H9 (cell line): ENCODE data around the gene ACACA. TPM values are rescaled to one million over a fixed set of nuclear protein-coding genes. Genes with fewer than 3 reads are reported as not detected.

ENCODE experiments used
- DNase-seq: peaks from one replicate; pipeline ENCODE4 v3.0.0-alpha.2; 2017
- H2AFZ ChIP-seq: one replicate; pipeline ENCODE4 v1.6.1; 2013; ENCODE audit warnings: mild to moderate bottlenecking, low read length, control low read depth, moderate library complexity
- H2AK5ac ChIP-seq: 2 replicates; pipeline ENCODE4 v1.6.1; 2013; ENCODE audit warnings: low read length, control low read depth, mixed read lengths; ENCODE audit not compliant: insufficient read length
- H2BK120ac ChIP-seq: one replicate; pipeline ENCODE4 v1.6.1; 2013; ENCODE audit warnings: low read depth, mild to moderate bottlenecking, low read length, control low read depth, inconsistent platforms; ENCODE audit not compliant: poor library complexity, severe bottlenecking
- H2BK12ac ChIP-seq: 2 replicates; pipeline ENCODE4 v1.6.1; 2013; ENCODE audit warnings: low read length, control low read depth, mixed read lengths, low read depth; ENCODE audit not compliant: insufficient read length
- H2BK15ac ChIP-seq: 2 replicates; pipeline ENCODE4 v1.6.1; 2013; ENCODE audit warnings: low read depth, low read length, control low read depth
- H2BK20ac ChIP-seq: one replicate; pipeline ENCODE4 v1.6.1; 2013; ENCODE audit warnings: low read depth, mild to moderate bottlenecking, low read length, control low read depth, inconsistent platforms; ENCODE audit not compliant: poor library complexity, severe bottlenecking
- H2BK5ac ChIP-seq: 2 replicates; pipeline ENCODE4 v1.6.1; 2013; ENCODE audit warnings: low read length, control low read depth, mixed read lengths; ENCODE audit not compliant: insufficient read length
- H3K14ac ChIP-seq: 2 replicates; pipeline ENCODE4 v1.6.1; 2013; ENCODE audit warnings: low read length, control low read depth; ENCODE audit not compliant: insufficient read depth
- H3K18ac ChIP-seq: 2 replicates; pipeline ENCODE4 v1.6.1; 2013; ENCODE audit warnings: low read depth, mild to moderate bottlenecking, mixed read lengths, low read length, control low read depth; ENCODE audit not compliant: insufficient read length
- H3K23ac ChIP-seq: 2 replicates; pipeline ENCODE4 v1.6.1; 2013; ENCODE audit warnings: low read length, control low read depth, mixed read lengths, low read depth; ENCODE audit not compliant: insufficient read length
- H3K23me2 ChIP-seq: 2 replicates; pipeline ENCODE4 v1.6.1; 2013; ENCODE audit warnings: low read depth, mild to moderate bottlenecking, mixed read lengths, low read length, control low read depth; ENCODE audit not compliant: insufficient read length, poor library complexity, severe bottlenecking
- H3K27ac ChIP-seq: 2 replicates; pipeline ENCODE4 v1.5.1; 2013; ENCODE audit warnings: low read length, control low read depth, mixed read lengths, low read depth; ENCODE audit not compliant: insufficient read length
- H3K27me3 ChIP-seq: 2 replicates; pipeline ENCODE4 v1.6.1; 2013; ENCODE audit warnings: low read length, control low read depth, inconsistent platforms; ENCODE audit not compliant: insufficient read depth
- H3K4ac ChIP-seq: 2 replicates; pipeline ENCODE4 v1.6.1; 2013; ENCODE audit warnings: low read depth, mild to moderate bottlenecking, control low read depth, inconsistent platforms, low read length, moderate library complexity
- H3K4me1 ChIP-seq: 2 replicates; pipeline ENCODE4 v1.6.1; 2013; ENCODE audit warnings: low read length, control low read depth, inconsistent platforms; ENCODE audit not compliant: insufficient read depth
- H3K4me2 ChIP-seq: 2 replicates; pipeline ENCODE4 v1.6.1; 2013; ENCODE audit warnings: low read length, control low read depth, mixed read lengths; ENCODE audit not compliant: insufficient read length, insufficient read depth
- H3K56ac ChIP-seq: 2 replicates; pipeline ENCODE4 v1.6.1; 2013; ENCODE audit warnings: low read depth, mild to moderate bottlenecking, mixed read lengths, low read length, control low read depth; ENCODE audit not compliant: insufficient read length
- H3K79me1 ChIP-seq: 2 replicates; pipeline ENCODE4 v1.6.1; 2013; ENCODE audit warnings: low read depth, mild to moderate bottlenecking, moderate library complexity, low read length, control low read depth, inconsistent platforms; ENCODE audit not compliant: insufficient read depth, poor library complexity, severe bottlenecking
- H3K79me2 ChIP-seq: 2 replicates; pipeline ENCODE4 v1.6.1; 2013; ENCODE audit warnings: low read length, control low read depth, inconsistent platforms; ENCODE audit not compliant: insufficient read depth
- H3K9ac ChIP-seq: 2 replicates; pipeline ENCODE4 v1.6.1; 2013; ENCODE audit warnings: low read length, control low read depth, mixed read lengths; ENCODE audit not compliant: insufficient read length; ENCODE audit errors: extremely low read depth
- H3K9me3 ChIP-seq: one replicate; pipeline ENCODE4 v1.6.1; 2013; ENCODE audit warnings: low read depth, low read length, inconsistent platforms; ENCODE audit not compliant: control insufficient read depth
- H3T11ph ChIP-seq: one replicate; pipeline ENCODE4 v1.6.1; 2013; ENCODE audit warnings: mild to moderate bottlenecking, low read length, control low read depth, inconsistent platforms
- H4K20me1 ChIP-seq: one replicate; pipeline ENCODE4 v1.6.1; 2013; ENCODE audit not compliant: control insufficient read depth, insufficient read length, insufficient read depth
- H4K5ac ChIP-seq: 2 replicates; pipeline ENCODE4 v1.6.1; 2013; ENCODE audit warnings: low read depth, mild to moderate bottlenecking, mixed read lengths, low read length, control low read depth; ENCODE audit not compliant: insufficient read length
- H4K8ac ChIP-seq: replicated peaks from 2 replicates; pipeline ENCODE4 v1.6.1; 2013; ENCODE audit warnings: low read length, control low read depth, mixed read lengths, low read depth; ENCODE audit not compliant: insufficient read length
- H4K91ac ChIP-seq: 2 replicates; pipeline ENCODE4 v1.6.1; 2013; ENCODE audit warnings: low read depth, mild to moderate bottlenecking, moderate library complexity, mixed read lengths, low read length, control low read depth; ENCODE audit not compliant: insufficient read length
- H3K27ac Mint-ChIP-seq, 3 experiments: 2 replicates in 2 of 3; 3 replicates in 1 of 3; pipeline ENCODE4 v1.8.0; 2020 to 2021; ENCODE audit warnings: mixed read lengths in 3 of 3, mild to moderate bottlenecking in 1 of 3, moderate library complexity in 1 of 3
- H3K27me3 Mint-ChIP-seq: 2 replicates; pipeline ENCODE4 v1.8.0; 2021; ENCODE audit warnings: low read depth, mild to moderate bottlenecking, moderate library complexity, mixed read lengths
- H3K36me3 Mint-ChIP-seq, 3 experiments: 2 replicates in 2 of 3; 3 replicates in 1 of 3; pipeline ENCODE4 v1.8.0; 2020 to 2021; ENCODE audit warnings: low read depth in 3 of 3, mixed read lengths in 3 of 3; ENCODE audit not compliant: insufficient read depth in 1 of 3
- H3K4me1 Mint-ChIP-seq, 2 experiments: 2 replicates each; pipeline ENCODE4 v1.8.0; 2020; ENCODE audit warnings: mixed read lengths in 2 of 2
- H3K4me3 Mint-ChIP-seq, 2 experiments: 2 replicates in 1 of 2; 3 replicates in 1 of 2; pipeline ENCODE4 v1.8.0; 2020 to 2021; ENCODE audit warnings: mild to moderate bottlenecking in 2 of 2, mixed read lengths in 2 of 2, moderate library complexity in 1 of 2
- H3K9me3 Mint-ChIP-seq, 2 experiments: 2 replicates in 1 of 2; 3 replicates in 1 of 2; pipeline ENCODE4 v1.8.0; 2020; ENCODE audit warnings: mild to moderate bottlenecking in 2 of 2, mixed read lengths in 2 of 2, moderate library complexity in 1 of 2
- WGBS: extraction: QIAGEN DNeasy Blood & Tissue Kit; methylation state at CpG from one replicate; pipeline ENCODE4 v1.1.7; 2013; ENCODE audit warnings: missing lambda C conversion rate, low lambda C conversion rate, mixed read lengths; ENCODE audit not compliant: insufficient read length; ENCODE audit errors: extremely low coverage; 5-methylcytosine and 5-hydroxymethylcytosine counted together
- total RNA-seq: library from RNA; stranded (reverse); gene quantifications from 2 replicates; pipeline ENCODE4 v1.2.1, GENCODE V29; 2021
- TF ChIP-seq, protein P1 (sequence below): fragments of 200-600 bp; sonication (generic); conservative IDR thresholded peaks from 3 replicates; pipeline ENCODE4 v1.8.0; 2021; ENCODE audit warnings: antibody characterized with exemption, mild to moderate bottlenecking

Gene ACACA
- total RNA-seq, 1 experiment from 2014 or later, result 135 TPM

- H3K9me3 Mint-ChIP-seq, result no peaks in the 10 kb centered on the region
- H3K4ac ChIP-seq, result no peak overlapping the region
- no peak overlapping the region for H3K4me2 ChIP-seq
- H2BK5ac ChIP-seq, result no peak overlapping the region
- no peak overlapping the region for H3T11ph ChIP-seq
- H3K23me2 ChIP-seq, result no peaks in the 10 kb centered on the region
- no peaks in the 10 kb centered on the region for H3K27me3 ChIP-seq
- no peak overlapping the region for H3K23ac ChIP-seq
- no peaks in the 10 kb centered on the region for H3K9me3 ChIP-seq
- H2BK120ac ChIP-seq, result no peak overlapping the region
- no peak overlapping the region for H3K14ac ChIP-seq
- peaks cover 6 to 8% of the 10 kb centered on the region in 2 experiments; a peak in 3 of 4 replicates for H3K4me1 Mint-ChIP-seq
- no peak for DNase-seq
- H2BK15ac ChIP-seq, result no peak overlapping the region
- H3K4me3 Mint-ChIP-seq, result no peak overlapping the region
- 0 out of 7 replicates have a peak overlapping the region, but pooled peaks of 1 of the 3 experiments have one; percentile 58 for H3K27ac Mint-ChIP-seq
- no peak overlapping the region for H3K9ac ChIP-seq
- TF ChIP-seq, protein P1, sequence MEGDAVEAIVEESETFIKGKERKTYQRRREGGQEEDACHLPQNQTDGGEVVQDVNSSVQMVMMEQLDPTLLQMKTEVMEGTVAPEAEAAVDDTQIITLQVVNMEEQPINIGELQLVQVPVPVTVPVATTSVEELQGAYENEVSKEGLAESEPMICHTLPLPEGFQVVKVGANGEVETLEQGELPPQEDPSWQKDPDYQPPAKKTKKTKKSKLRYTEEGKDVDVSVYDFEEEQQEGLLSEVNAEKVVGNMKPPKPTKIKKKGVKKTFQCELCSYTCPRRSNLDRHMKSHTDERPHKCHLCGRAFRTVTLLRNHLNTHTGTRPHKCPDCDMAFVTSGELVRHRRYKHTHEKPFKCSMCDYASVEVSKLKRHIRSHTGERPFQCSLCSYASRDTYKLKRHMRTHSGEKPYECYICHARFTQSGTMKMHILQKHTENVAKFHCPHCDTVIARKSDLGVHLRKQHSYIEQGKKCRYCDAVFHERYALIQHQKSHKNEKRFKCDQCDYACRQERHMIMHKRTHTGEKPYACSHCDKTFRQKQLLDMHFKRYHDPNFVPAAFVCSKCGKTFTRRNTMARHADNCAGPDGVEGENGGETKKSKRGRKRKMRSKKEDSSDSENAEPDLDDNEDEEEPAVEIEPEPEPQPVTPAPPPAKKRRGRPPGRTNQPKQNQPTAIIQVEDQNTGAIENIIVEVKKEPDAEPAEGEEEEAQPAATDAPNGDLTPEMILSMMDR, result no peak
- H2BK12ac ChIP-seq, result no peak overlapping the region
- no peak overlapping the region for H2AFZ ChIP-seq
- no peaks in the 10 kb centered on the region for H3K27me3 Mint-ChIP-seq
- H3K79me1 ChIP-seq, result no peaks in the 10 kb centered on the region
- no peak overlapping the region for H3K27ac ChIP-seq
- H3K18ac ChIP-seq, result no peak overlapping the region
- H4K20me1 ChIP-seq, result no peaks in the 10 kb centered on the region
- no peak overlapping the region for H4K8ac ChIP-seq
- H2BK20ac ChIP-seq, result no peak overlapping the region
- no peak overlapping the region for H3K56ac ChIP-seq
- H4K5ac ChIP-seq, result no peak overlapping the region
- no peaks in the 10 kb centered on the region for H3K79me2 ChIP-seq
- no peaks in the 10 kb centered on the region for H3K4me1 ChIP-seq
- no CpG with 5 or more reads among the region's 1 CpG for WGBS
- H4K91ac ChIP-seq, result no peak overlapping the region
- no peak overlapping the region for H2AK5ac ChIP-seq
- peaks cover 10 to 51% (median 38%) of the 10 kb centered on the region in 3 experiments for H3K36me3 Mint-ChIP-seq
Observed at GRCh38 chr17:37180376-37180775, 226.3 kb downstream of the ACACA start.
